GM19324 (cell line): ENCODE data around the gene DMXL2.
A peak's percentile ranks its signal among the peaks of the same experiment; 100 is the strongest.
"Not testable (repeated sequence)": the region's sequence is repeated elsewhere in the genome, so short reads cannot be mapped to it uniquely, and the experiment has no call there.

ENCODE experiments used
- ATAC-seq: cut with Tn5 transposase; IDR thresholded peaks from one replicate; pipeline ENCODE4 v1.9.1; 2021; ENCODE audit warnings: mild to moderate bottlenecking, moderate library complexity; ENCODE audit not compliant: unreplicated experiment, low FRiP score

The DMXL2 gene

DNA sequence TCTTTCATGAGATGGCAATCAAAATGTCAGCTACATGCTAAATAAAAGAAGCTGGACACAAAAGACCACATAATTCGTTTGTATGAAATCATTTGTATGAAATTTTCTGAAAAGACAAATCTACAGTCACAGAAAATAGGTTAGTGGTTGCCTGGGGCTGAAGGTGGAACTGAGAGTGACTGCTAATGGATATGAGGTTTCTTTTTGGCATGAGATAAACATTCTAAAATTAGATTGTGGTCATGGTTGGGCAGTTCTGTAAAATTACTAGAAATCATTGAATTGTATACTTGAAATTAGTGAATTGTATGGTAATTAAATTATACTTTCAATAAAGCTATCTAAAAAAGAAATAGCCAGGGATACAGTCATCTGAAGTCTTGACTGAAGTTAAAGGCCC lies 2.7 kb upstream of the DMXL2 start:
- ATAC-seq, result no peak

DNA sequence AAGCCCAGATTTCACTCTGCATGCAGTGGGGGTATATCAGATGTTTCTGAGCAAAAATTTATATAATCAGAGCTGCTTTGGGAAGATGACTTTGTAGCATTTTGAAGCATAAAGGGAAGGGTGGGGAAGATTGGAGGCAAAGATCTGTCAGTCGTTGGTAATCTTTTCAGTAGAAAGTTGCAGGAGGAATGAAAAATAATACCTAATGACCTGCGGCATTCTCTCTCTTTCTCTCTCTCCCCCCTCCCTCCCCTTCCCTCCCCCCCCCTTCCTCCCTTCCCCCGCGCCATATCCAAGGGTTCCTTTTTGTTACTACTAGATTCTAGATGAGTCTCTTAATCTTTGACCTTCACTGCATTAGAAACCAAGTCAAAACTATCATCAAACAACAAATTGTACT lies 1.5 kb upstream of the DMXL2 start:
- no peak for ATAC-seq

DNA sequence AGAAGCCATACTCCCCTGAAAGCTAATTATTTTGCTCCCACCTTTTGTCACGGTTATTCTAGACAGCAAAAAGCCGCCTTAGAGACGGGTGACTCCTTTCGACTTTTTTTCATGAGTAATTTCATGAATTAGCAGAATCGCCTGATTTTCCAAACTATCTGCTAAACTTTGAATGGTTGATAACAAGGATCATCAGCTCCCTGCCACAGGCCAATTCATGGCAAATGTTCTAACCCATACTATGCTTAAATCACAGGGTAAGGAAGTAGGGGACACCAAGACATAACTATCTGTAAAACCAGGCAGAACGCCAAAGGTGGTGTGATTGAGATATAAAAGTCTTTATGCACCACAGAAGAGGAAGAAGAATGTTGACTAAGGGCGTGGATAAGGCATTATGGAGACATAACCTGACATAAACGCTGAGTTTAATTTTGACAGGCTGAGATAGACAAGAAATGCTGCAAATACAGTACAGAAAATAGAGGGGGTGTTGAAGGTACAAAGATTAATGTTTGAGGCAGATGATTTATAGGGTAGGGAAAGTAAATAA lies 891 bp upstream of the DMXL2 start:
- no peak for ATAC-seq

DNA sequence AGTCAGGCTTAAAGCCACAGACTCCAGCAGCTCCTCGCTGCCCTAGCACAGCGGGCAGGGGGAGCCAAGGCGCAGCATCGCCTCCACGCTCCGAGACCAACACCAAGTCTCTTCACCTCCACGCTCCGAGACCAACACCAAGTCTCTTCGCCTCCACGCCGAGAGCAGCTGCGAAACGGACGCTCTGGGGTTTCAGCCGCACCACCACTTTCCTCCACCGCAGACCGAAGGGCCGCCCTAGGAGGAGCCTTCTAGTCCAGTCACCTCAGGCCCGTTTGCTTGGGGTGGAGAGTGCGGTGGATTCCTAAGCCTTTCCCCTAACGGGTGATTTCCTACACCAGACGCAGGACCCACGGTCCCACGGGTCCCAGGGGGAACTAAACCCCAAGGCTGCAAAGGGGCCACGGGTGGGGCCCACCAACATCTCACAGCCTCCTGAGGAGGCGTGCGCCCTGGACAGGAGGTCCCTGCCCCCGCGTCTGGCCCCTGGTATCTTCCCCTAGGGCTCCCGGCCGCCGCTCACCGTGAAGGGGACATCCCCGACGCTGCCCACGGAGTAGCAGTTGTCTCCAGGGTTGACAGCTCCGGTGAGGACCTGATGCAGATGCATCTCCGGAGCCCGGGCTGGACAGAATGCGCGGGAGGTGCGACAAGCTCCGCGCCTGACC lies 501 bp downstream of the DMXL2 start:
- ATAC-seq, result peak; percentile 57

DNA sequence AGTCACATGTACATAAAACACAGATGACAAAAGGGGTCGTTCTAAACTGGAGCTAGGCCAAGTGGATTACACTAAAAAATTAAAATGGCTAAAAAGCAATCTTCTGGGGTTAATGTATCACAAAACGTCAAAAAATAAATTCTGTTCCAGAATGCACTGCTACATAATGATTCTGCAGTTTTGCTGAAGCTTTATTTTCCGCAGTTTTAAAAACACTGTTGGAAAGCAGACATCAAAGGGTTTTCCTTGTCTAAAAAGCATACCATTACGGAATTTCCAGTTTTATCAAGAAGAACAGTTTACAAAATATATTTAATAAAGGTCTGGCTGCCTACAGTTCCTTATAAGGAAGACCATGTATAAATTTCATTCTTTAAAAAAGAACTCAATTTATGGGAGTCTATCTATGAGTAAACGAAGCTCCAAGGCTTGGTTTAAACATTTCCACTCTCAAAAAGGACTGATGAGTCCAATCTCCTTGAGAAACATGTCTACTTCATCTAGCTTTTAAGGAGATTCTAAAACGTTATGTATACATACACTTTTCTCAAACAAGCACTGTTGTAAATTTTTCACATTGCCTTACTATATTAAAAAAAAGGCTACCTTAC lies 1.3 kb downstream of the DMXL2 start:
- ATAC-seq, result no peak

DNA sequence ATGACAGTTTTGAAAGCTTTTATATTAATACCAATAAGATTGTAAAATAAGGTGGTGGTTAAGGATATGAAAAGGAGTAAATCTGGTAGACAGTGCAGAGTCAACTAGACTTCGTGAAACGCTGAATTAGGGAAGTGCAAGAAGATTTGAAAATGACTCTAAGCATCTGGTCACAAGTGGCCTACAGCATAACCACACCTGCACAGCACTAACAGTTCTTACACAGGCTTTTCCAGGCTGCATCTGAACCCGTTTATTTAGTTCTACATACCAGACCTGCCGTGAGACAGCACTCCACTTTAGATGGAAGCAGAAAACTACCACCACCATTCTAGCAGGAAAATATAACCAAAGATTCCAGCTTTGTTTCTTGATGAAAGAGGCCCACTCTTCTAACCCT lies 1.9 kb downstream of the DMXL2 start:
- ATAC-seq, result no peak

DNA sequence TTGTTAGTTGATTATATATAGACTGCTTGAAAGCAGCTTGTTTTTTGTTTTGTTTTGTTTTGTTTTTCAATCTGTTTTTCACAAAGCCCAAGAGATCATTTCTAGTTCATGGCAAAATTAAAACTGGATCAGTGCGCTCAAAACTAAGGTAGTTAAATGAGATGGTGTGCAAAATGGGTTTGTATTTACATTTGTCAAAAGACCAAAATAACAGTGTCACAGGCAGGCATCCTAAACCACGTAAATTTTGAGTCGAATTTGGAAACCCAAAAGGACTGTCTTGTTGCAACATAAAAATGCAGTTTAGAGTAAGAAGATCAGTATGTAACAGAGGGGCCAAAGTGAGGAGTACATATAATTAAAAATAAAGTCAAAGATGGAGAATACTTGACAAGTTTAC lies 2.4 kb downstream of the DMXL2 start:
- ATAC-seq, result no peak

DNA sequence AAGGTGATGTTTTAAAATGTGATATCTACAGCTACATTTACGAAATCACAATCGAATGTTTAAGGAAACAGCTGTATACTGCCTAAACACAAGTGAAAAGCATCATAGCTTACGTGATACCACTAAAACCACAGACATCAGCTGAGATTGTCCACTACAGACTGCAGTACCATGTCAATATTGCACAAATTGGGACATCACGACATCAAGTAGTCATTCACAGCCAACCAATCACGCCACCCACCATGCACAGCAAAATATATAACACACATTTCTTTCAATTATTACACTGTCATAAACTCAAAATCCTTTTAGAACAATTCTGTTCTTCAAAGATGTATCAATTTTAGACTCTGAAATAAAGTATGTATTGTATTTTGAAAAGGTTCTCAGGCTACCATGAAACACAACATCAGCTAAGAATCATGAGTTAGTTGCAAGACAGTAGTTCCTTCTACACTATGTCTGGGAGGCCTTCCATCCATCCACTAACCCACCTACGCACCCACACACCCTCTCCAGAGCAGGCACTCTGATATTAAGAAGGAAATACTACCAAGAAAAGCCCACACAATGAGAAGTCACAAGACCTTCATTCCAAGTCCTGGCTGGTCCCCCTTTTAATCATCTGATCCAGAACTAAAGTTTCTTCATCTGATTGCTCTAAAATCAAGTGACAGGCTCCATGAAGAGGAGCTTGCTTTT lies 3.1 kb downstream of the DMXL2 start:
- ATAC-seq, result no peak

DNA sequence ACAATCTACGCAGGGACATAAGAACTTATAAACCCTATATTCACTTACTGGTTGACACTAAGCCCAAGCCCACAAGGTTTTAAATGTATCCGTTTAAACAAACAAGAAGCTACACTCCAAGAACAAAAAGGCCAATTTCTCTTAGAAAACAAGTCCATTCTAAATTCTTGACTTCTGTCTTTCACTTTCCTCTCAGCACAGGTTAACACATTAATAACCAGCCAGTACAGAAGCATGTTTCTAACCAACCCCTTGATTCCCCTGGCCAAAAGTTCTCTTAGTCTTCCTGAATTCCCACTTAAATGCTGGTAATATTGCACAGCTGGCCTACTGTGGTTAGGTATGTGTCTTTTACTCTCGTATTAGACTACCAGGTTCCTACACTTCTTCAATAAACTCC lies 4.7 kb downstream of the DMXL2 start:
- ATAC-seq, result no peak

DNA sequence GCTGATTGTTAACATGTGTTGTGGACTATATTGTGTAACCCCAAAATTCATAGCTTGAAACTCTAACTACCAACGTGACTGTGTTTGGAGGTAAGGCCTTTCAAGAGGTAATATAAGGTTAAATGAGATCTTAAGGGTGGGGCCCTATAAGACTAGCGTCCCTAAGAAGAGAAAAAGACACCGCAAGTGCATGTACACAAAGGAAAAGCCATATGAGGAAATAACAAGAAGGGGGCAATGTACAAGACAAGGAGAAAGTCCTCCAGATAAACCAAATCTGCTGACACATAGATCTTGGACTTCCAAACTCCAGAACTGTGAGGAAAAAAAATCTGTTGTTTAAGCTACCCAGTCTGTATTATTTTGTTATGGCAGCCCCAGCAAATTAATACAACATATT lies 8.6 kb downstream of the DMXL2 start:
- ATAC-seq, result no peak

DNA sequence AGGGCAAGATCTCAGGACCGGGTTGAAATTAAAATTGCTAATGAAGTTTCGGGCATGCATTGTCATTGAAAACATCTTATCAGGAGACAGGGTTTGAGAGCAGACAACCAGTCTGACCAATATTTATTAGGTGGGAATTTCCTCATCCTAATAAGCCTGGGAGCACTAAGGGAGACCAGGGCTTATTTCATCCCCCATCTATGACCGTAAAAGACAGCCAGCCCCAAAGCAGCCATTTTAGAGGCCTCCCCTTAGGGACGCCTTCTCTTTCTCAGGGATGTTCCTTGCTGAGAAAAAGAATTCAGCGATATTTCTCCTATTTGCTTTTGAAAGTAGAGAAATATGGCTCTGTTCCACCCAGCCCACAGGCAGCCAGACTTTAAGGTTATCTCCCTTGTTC lies 9.9 kb downstream of the DMXL2 start:
- not testable (repeated sequence) for ATAC-seq

DNA sequence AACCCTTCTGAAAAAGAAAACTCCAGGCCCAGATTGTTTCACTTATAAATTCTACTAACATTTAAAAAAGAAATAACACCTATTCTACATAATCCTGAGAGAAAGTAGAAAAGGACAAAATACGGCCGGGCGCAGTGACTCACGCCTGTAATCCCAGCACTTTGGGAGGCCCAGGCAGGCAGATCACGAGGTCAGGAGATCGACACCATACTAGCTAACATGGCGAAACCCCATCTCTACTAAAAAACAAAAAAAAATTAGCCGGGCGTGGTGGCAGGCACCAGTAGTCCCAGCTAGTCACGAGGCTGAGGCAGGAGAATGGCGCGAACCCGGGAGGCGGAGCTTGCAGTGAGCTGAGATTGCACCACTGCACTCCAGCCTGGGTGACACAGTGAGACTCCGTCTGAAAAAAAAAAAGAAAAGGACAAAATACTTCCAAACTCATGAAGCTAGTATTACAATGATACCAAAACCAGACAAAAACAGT lies 19.1 kb downstream of the DMXL2 start:
- not testable (repeated sequence) for ATAC-seq

DNA sequence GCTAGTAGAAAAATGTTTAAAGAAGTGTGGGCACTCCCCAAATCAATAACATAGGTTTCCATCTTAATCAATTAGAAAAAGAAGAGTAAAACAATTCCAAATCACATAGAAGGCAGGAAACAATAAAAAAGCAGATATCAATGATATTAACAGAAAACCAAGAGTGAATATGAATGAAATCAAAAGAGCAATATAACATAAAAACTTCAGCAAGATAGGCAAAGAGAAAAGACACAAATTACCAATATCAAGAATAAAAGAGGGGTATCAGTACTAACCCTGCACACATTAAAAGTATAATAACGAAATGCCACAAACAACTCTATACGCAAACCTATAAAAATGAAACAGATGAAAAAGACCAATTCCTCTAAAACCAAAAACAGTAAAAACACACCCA lies 19.6 kb downstream of the DMXL2 start:
- ATAC-seq, result no peak

DNA sequence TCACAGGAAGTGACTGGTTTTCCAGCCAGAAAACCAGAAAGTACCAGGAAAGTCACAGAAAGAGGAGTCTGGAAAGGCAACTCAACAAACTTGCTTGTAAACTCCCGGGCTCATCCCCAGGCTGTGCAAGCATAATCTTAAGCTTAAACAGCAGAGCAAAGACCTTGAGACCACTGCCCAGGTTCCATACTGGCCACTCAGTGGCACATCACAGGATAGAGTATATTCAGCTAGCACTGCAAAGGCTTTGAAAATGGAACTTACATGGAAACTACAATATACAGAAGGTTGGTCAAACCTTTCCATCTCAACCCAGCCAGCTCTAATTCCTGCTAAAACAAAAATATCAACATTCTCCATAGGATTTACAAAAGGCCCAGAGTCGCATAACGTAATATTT lies 20.1 kb downstream of the DMXL2 start:
- ATAC-seq, result no peak

DNA sequence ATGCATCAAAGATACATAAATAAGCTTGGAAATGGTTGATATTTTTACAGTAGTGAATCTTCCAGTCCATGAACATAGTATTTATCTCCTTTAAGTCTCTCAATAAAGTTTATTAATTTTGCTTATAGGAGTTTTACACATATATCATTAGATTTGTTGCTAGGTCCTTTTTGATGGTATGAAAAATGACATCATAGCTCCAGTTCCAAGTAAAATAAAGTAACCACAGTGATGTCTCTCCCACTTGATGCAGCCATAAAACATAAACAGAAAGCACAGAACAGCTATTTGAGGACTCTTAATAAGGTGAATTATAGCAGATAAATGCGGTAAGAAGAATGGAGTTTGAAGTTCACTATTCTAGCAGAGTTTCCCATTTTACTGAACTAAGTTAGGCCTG lies 20.8 kb downstream of the DMXL2 start:
- ATAC-seq, result no peak

DNA sequence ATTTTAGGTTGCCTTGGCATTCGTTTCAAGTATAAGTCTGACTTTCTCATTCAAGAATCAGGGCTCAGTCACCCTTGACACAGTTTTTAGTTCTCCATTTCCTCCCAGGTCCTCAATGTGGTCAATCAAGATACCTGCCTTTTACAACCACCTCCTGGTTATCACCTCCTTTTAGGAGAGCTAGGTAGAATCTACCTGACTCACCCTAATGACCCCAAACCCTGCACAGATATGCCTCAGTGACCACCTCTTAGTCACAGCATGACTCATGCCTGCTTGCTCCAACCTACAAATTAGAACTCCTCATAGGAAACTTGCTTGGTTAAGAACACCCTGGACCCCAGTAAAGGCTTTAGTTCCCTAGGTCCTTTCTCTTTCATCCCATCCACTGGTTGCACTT lies 22.5 kb downstream of the DMXL2 start:
- ATAC-seq, result no peak

DNA sequence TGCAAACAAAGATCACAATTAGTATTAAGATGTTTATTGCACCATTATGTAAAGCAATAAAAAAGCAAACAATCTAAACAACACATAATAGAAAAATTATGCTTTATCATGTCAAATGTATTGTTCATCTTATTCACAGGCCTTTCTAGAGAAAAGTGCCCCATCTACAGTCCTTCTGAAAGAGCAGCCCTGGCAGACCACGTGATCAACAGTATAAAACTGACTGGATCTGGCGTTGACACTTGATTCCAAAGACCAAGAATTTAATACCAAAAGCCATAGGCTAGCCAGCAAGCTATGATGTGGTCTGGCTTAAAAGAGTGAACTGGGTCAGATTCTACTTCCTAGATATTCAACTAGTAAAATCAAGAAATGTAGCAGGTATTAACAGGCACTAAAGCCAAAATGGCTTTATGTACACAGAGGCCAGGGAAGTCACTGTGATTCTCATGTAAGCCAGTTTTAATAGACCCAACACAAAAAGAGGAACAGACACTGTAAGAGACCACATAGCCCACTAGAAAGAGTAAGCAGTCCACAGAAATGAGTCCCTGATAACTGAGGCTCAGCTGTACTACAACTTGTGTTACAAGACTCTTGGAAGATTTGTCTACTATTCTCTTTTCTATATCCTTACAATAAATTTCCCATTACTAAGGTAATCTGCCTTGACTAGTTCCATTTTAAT lies 32.5 kb downstream of the DMXL2 start:
- ATAC-seq, result no peak

DNA sequence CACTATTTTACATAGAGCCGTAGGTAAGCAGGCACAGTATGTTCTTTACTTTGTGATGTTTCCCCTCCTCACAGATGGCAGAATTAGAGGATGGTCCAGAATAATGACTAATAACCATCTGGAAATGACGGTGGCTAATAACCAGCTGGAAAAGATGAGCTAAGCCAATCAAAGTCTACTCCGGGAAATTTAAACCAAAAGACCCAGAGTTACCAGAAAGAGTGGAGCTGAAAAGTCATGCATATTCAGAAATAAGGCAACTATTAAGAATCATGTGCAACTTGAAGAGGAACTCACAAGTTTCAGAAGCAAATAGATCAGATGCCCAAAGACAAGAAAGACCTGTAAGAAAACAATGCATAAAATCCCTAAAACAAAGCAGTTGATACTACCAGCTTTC lies 33.6 kb downstream of the DMXL2 start:
- ATAC-seq, result no peak

DNA sequence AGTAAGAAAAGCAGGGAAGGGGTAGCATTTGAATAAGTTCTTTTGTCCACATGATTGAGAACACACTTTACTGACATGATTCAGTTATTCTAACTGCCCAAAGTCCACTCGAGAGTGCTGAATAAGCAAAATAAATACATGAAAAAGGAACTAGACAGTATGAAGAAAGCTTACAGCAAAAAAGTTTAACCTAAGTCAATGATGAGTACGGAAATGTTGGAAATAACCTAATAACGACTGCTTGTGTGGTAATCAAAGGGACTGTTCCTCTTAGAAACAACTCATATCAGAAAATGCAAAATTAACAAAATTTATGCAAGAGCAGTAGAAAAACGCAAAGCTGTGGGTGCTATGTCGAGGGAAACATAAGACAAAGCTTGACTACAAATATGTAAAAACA lies 36.6 kb downstream of the DMXL2 start:
- ATAC-seq, result no peak

DNA sequence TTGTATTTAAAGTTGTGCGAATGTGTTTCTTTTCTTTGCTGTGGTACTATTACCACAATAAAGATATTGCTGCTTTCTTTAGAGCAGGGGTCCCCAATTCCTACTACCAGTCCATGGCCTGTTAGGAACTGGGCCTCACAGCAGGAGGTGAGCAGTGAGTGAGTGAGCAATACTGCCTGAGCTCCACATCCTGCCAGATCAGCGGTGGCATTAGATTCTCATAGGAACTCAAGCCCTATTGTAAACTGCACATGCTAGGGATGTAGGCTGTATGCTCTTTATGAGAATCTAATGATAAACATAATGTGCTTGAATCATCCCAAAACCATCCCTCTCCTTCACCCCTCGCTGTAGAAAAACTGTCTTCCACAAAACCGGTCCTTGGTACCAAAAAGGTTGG lies 41.6 kb downstream of the DMXL2 start:
- ATAC-seq, result no peak

DNA sequence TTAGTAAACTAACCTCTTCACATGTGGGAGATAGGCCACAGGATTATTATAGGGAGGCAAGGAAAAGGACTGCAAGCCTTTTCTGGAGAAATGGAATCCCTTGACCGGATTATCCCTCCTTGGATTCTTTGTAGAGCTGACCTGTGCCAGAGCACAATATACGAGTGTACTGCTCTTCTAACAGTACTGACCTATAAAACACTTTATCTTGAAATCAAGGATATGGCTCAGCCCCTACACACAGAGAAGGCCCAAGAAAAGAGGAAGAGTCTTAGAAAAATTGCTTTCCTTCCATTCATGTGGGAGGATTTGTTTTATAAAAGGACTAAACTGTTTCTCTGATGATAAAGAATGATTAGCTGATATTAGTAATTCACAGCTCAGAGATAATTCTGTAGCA lies 42.2 kb downstream of the DMXL2 start:
- no peak for ATAC-seq
